Thyroid gland (tissue), 4 donors: ENCODE results near the gene PARD3. TPM values are rescaled to one million over a fixed set of nuclear protein-coding genes. Genes with fewer than 3 reads are reported as not detected.
A peak's percentile ranks its signal among the peaks of the same experiment; 100 is the strongest.

Source experiments
- DNase-seq, 2 donors: peaks; one replicate each; pipeline ENCODE4 v3.0.0-alpha.2; 2019
- H3K27ac ChIP-seq, 3 donors: fragments of 200-600 bp; sonication (generic); 1 replicate in 2 of 3; 2 replicates in 1 of 3; pipeline ENCODE4 v1.5.1; 2016 to 2019; ENCODE audit warnings: mild to moderate bottlenecking in 1 of 3, moderate library complexity in 1 of 3
- H3K27me3 ChIP-seq: fragments of 200-600 bp; sonication (generic); one replicate; pipeline ENCODE4 v1.5.1; 2019
- H3K36me3 ChIP-seq, 2 donors: fragments of 200-600 bp; sonication (generic); one replicate each; pipeline ENCODE4 v1.5.1; 2016 to 2019
- H3K4me1 ChIP-seq, 2 donors: fragments of 200-600 bp; sonication (generic); one replicate each; pipeline ENCODE4 v1.5.1; 2017 to 2019
- H3K4me3 ChIP-seq, 3 donors: fragments of 200-600 bp; sonication (generic); replicated peaks in 1 of 3; 1 replicate in 2 of 3; 2 replicates in 1 of 3; pipeline ENCODE4 v1.5.1; 2016; ENCODE audit warnings: mild to moderate bottlenecking in 1 of 3
- H3K9me3 ChIP-seq: fragments of 200-600 bp; sonication (generic); one replicate; pipeline ENCODE4 v1.5.1; 2017
- CTCF ChIP-seq, 6 experiments: fragments of 200-600 bp in 3 of 6; fragments of 450-650 bp in 3 of 6; sonication (generic) in 3 of 6; IDR thresholded peaks; one replicate each; pipeline ENCODE4 v1.5.1; 2016 to 2019; ENCODE audit warnings: antibody characterized with exemption in 6 of 6, mild to moderate bottlenecking in 2 of 6, inconsistent platforms in 1 of 6, moderate library complexity in 1 of 6
- POLR2A ChIP-seq, 2 donors: fragments of 450-650 bp; IDR thresholded peaks; one replicate each; pipeline ENCODE4 v1.6.1; 2017; ENCODE audit warnings: antibody characterized with exemption in 2 of 2, mild to moderate bottlenecking in 2 of 2, moderate library complexity in 1 of 2
- WGBS, 2 donors: methylation state at CpG; one replicate each; pipeline ENCODE4 v1.1.5; 2017; 5-methylcytosine and 5-hydroxymethylcytosine counted together
- intact Hi-C: fragments of 100-400 bp; cut with DNase I; formaldehyde crosslinking; loops from one replicate; pipeline ENCODE4 v1.15.1; 2023
- total RNA-seq, 4 donors: library from RNA; depleted of rRNA; stranded (reverse); fragments of >200 nt; gene quantifications; one replicate each; pipeline ENCODE4 v1.2.3, GENCODE V29; 2016

PARD3 gene
- total RNA-seq, 4 donors from 2014 or later = 48.6 to 88.4 (median 57.7) TPM

GRCh38 chr10:34813626-34814222, 1.4 kb downstream of the PARD3 start:
- H3K27me3 ChIP-seq = no peaks in the 10 kb centered on the region
- TF ChIP-seq CTCF (IDR thresholded peaks at IDR 0.05) (no peak), POLR2A (IDR thresholded peaks at IDR 0.05) (peak in 1 of 2 donors; percentile 23)
- H3K4me1 ChIP-seq = peaks cover 24 to 37% of the 10 kb centered on the region in 2 donors
- no peaks in the 10 kb centered on the region for H3K9me3 ChIP-seq
- 16 to 33% methylated on average over 10 to 19 of the region's 19 CpGs for WGBS, 2 donors
- H3K27ac ChIP-seq = peak overlapping the region in 2 of 3 donors; percentile 78 to 91
- peak; percentile 49 to 63 for DNase-seq
- H3K4me3 ChIP-seq = peak overlapping the region; percentile 51 to 84 (median 78)
- no peaks in the 10 kb centered on the region for H3K36me3 ChIP-seq
- intact Hi-C loops = loop anchor here (10.0 kb wide), 2 partner anchors 79 to 139 kb away; no protein-coding TSS in a partner anchor

GRCh38 chr10:34812771-34813170, 2.3 kb downstream of the PARD3 start:
- Histone ChIP-seq H3K9me3 (no peaks in the 10 kb centered on the region), H3K36me3 (no peaks in the 10 kb centered on the region), H3K27ac (no peak overlapping the region), H3K27me3 (no peaks in the 10 kb centered on the region), H3K4me3 (no peak overlapping the region), H3K4me1 (peaks cover 26 to 46% of the 10 kb centered on the region in 2 donors)
- WGBS, 2 donors = 77 to 83% methylated on average over 5 of the region's 5 CpGs
- no peak for DNase-seq
- intact Hi-C loops = loop anchor here (10.0 kb wide), 2 partner anchors 78 to 138 kb away; no protein-coding TSS in a partner anchor
- TF ChIP-seq POLR2A (IDR thresholded peaks at IDR 0.05) (no peak), CTCF (IDR thresholded peaks at IDR 0.05) (no peak)

GRCh38 chr10:34811968-34812514, 3.1 kb downstream of the PARD3 start:
- no peak overlapping the region for H3K27ac ChIP-seq
- no peak for DNase-seq
- H3K9me3 ChIP-seq = no peaks in the 10 kb centered on the region
- no peaks in the 10 kb centered on the region for H3K36me3 ChIP-seq
- intact Hi-C loops = loop anchor here (10.0 kb wide), 2 partner anchors 77 to 137 kb away; no protein-coding TSS in a partner anchor
- H3K4me3 ChIP-seq = no peak overlapping the region
- no peaks in the 10 kb centered on the region for H3K27me3 ChIP-seq
- no peak for TF ChIP-seq POLR2A (IDR thresholded peaks at IDR 0.05)
- no peak for TF ChIP-seq CTCF (IDR thresholded peaks at IDR 0.05)
- H3K4me1 ChIP-seq = peaks cover 26 to 46% of the 10 kb centered on the region in 2 donors
- WGBS, 2 donors = 82 to 86% methylated on average over 1 of the region's 1 CpG

GRCh38 chr10:34811126-34811967, 3.7 kb downstream of the PARD3 start:
- no peak overlapping the region for H3K4me3 ChIP-seq
- 93% methylated on average over 17 of the region's 17 CpGs for WGBS, 2 donors
- H3K27me3 ChIP-seq = no peaks in the 10 kb centered on the region
- H3K27ac ChIP-seq = no peak overlapping the region
- H3K4me1 ChIP-seq = peaks cover 26 to 40% of the 10 kb centered on the region in 2 donors
- no peak for DNase-seq
- H3K36me3 ChIP-seq = no peaks in the 10 kb centered on the region
- intact Hi-C loops = loop anchor here (10.0 kb wide), 2 partner anchors 77 to 137 kb away; no protein-coding TSS in a partner anchor
- TF ChIP-seq CTCF (IDR thresholded peaks at IDR 0.05) (no peak), POLR2A (IDR thresholded peaks at IDR 0.05) (no peak)
- H3K9me3 ChIP-seq = no peaks in the 10 kb centered on the region
